Measurements from ENCODE around the gene ALKAL2. TPM values are rescaled to one million over a fixed set of nuclear protein-coding genes. Genes with fewer than 3 reads are reported as not detected.

ALKAL2 gene
- total RNA-seq, 4 donors from 2014 or later: 0.96 to 2.5 TPM; not detected in 2

DNA sequence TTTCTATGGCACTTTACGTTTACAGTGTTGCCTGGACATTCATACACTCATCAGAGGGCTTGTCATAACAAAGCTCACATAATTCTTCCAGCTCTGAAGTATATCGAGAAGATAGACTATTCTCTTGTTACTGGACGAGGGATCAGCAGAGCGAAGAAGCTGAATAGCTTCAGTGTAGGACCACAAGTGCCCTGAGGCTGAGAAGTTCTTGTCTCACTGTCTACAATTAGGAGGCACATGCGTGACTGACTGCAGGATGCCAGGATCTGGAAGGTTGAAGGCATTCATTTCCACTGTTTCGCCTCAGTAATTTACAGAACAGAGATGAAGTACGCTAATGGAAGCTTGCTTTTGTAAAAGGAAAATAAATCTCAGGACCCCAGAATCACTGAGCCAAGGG lies 33.6 kb downstream of the ALKAL2 start:
- DNase-seq: no peak
- intact Hi-C loops (cut with DNase I; ENCODE audit: low total_unique reads): no loop called here
- Histone ChIP-seq H3K4me3 (no peak overlapping the region), H3K27ac (no peak overlapping the region), H3K27me3 (no peaks in the 10 kb centered on the region), H3K36me3 (no peaks in the 10 kb centered on the region), H3K4me1 (no peaks in the 10 kb centered on the region), H3K9me3 (peaks cover 3 to 7% of the 10 kb centered on the region in 2 donors)
- TF ChIP-seq POLR2A (IDR thresholded peaks at IDR 0.05) (no peak), POLR2AphosphoS5 (IDR thresholded peaks at IDR 0.05) (no peak)
- TF ChIP-seq, protein P1, sequence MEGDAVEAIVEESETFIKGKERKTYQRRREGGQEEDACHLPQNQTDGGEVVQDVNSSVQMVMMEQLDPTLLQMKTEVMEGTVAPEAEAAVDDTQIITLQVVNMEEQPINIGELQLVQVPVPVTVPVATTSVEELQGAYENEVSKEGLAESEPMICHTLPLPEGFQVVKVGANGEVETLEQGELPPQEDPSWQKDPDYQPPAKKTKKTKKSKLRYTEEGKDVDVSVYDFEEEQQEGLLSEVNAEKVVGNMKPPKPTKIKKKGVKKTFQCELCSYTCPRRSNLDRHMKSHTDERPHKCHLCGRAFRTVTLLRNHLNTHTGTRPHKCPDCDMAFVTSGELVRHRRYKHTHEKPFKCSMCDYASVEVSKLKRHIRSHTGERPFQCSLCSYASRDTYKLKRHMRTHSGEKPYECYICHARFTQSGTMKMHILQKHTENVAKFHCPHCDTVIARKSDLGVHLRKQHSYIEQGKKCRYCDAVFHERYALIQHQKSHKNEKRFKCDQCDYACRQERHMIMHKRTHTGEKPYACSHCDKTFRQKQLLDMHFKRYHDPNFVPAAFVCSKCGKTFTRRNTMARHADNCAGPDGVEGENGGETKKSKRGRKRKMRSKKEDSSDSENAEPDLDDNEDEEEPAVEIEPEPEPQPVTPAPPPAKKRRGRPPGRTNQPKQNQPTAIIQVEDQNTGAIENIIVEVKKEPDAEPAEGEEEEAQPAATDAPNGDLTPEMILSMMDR (IDR thresholded peaks at IDR 0.05): no peak
- in situ Hi-C loops (cut with MboI; ENCODE audit: low pct_ligation_motif_present in 1 of 4, low pct_unique_long_range_greater_than_20kb in 1 of 4, low sequenced_read_pairs in 3 of 4): loop anchor here in 1 of 4 donors (10.0 kb wide), 1 partner anchor 381 kb away; no protein-coding TSS in a partner anchor
- WGBS, 2 donors (ENCODE audit: low coverage in 1 of 2): 79 to 86% methylated on average over 4 to 7 of the region's 7 CpGs

DNA sequence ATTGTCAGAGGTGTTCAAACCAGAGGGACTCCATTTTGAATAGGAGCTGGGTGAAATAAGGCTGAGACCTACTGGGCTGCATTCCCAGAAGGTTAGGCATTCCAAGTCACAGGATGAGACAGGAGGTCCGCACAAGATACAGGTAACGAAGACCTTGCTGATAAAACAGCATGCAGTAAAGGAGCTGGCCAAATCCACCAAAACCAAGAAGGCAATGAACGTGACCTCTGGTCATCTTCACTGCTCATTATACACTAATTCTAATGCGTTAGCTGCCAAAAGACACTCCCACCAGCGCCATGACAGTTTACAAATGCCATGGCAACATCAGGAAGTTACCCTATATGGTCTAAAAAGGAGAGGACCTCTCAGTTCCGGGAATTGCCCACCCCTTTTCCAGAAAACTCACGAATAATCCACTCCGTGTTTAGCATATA lies 34.7 kb downstream of the ALKAL2 start:
- DNase-seq: no peak

DNA sequence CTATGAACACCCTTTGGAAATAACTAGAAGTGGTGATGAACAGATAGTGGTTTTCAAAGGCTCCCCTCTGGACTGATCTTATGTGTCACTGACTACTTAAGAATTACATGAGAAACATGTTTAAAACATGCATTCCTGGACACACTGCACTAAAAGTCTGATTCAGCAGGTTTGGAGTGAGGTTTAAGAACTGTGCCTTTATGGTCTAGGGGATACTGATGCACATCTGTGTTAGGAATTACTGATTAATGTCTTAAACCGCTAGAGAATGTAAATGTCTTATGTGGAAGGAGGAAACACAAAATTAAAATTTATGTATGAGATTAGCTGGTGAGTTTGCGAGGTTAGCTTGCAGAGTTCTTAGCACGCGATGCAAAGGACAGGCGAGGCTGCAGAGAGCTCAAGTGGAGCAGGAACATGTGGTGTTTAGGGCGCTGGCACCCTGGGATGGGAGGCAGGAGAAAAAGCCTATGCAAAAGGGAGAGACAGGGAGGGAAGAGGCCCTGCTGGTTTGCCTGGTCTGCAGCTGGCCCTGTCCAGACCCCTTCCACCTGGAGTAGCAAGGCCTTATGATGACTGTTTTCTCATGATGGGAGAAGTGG lies 35.8 kb downstream of the ALKAL2 start:
- intact Hi-C loops (cut with DNase I; ENCODE audit: low total_unique reads) (no loop called here), in situ Hi-C loops (cut with MboI; ENCODE audit: low pct_ligation_motif_present in 1 of 4, low pct_unique_long_range_greater_than_20kb in 1 of 4, low sequenced_read_pairs in 3 of 4) (loop anchor here in 1 of 4 donors (10.0 kb wide), 1 partner anchor 383 kb away; no protein-coding TSS in a partner anchor)
- no peak for DNase-seq
- no peaks in the 10 kb centered on the region for H3K27me3 ChIP-seq
- H3K4me3 ChIP-seq: no peak overlapping the region
- H3K36me3 ChIP-seq: peaks cover 0 to 2% (median under 1%) of the 10 kb centered on the region in 4 donors
- TF ChIP-seq, protein P1 (IDR thresholded peaks at IDR 0.05): no peak
- TF ChIP-seq POLR2A (IDR thresholded peaks at IDR 0.05) (no peak), EP300 (IDR thresholded peaks at IDR 0.05; ENCODE audit: low read depth) (no peak), POLR2AphosphoS5 (IDR thresholded peaks at IDR 0.05) (no peak)
- WGBS, 2 donors (ENCODE audit: low coverage in 1 of 2): 85 to 90% methylated on average over 6 of the region's 6 CpGs
- no peaks in the 10 kb centered on the region for H3K4me1 ChIP-seq
- no peak overlapping the region for H3K27ac ChIP-seq
- H3K9me3 ChIP-seq: no peaks in the 10 kb centered on the region

More for the DNA sequence above, 34.7 kb downstream of the ALKAL2 start:
- TF ChIP-seq POLR2A (IDR thresholded peaks at IDR 0.05) (no peak), POLR2AphosphoS5 (IDR thresholded peaks at IDR 0.05) (no peak), EP300 (IDR thresholded peaks at IDR 0.05; ENCODE audit: low read depth) (no peak)
- TF ChIP-seq, protein P1 (IDR thresholded peaks at IDR 0.05): no peak
- WGBS, 2 donors (ENCODE audit: low coverage in 1 of 2): 84 to 89% methylated on average over 8 of the region's 8 CpGs
- Histone ChIP-seq H3K4me3 (no peak overlapping the region), H3K4me1 (no peaks in the 10 kb centered on the region), H3K36me3 (no peaks in the 10 kb centered on the region), H3K27me3 (no peaks in the 10 kb centered on the region), H3K27ac (no peak overlapping the region), H3K9me3 (peaks cover 3 to 7% of the 10 kb centered on the region in 2 donors)
- in situ Hi-C loops (cut with MboI; ENCODE audit: low pct_ligation_motif_present in 1 of 4, low pct_unique_long_range_greater_than_20kb in 1 of 4, low sequenced_read_pairs in 3 of 4): loop anchor here in 1 of 4 donors (10.0 kb wide), 1 partner anchor 382 kb away; no protein-coding TSS in a partner anchor
- intact Hi-C loops (cut with DNase I; ENCODE audit: low total_unique reads): no loop called here

DNA sequence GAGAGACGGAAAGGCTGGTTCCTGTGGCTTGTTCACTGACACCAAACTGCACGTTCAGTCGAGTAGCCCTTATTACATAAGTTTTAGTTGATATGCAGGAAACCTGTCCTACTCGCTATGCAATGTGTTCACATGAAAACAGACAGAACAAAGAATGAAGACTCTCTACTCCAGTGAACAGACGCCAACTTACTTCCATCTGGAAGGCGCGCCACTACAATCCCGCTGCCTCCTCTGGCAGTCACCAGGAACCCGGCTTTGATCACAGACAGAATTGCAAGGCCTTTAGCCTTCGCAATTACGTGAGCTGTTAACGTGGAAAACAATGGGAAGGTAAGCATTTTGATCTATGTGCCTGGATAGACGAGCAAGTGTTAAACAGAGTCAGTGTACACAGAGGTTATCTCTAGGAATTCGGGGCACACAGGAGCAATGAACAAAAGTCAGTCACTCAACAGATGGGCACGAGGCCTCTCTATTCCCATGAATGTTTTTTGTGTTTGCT lies 38.3 kb downstream of the ALKAL2 start:
- H3K27me3 ChIP-seq: no peaks in the 10 kb centered on the region
- no peaks in the 10 kb centered on the region for H3K4me1 ChIP-seq
- intact Hi-C loops (cut with DNase I; ENCODE audit: low total_unique reads) (loop anchor here (5.0 kb wide), 1 partner anchor 393 kb away; no protein-coding TSS in a partner anchor), in situ Hi-C loops (cut with MboI; ENCODE audit: low pct_ligation_motif_present in 1 of 4, low pct_unique_long_range_greater_than_20kb in 1 of 4, low sequenced_read_pairs in 3 of 4) (loop anchor here in 1 of 4 donors (10.0 kb wide), 1 partner anchor 385 kb away; no protein-coding TSS in a partner anchor)
- no peak overlapping the region for H3K27ac ChIP-seq
- no peak for TF ChIP-seq POLR2A (IDR thresholded peaks at IDR 0.05)
- TF ChIP-seq, protein P1 (IDR thresholded peaks at IDR 0.05): no peak
- TF ChIP-seq POLR2AphosphoS5 (IDR thresholded peaks at IDR 0.05): no peak
- WGBS, 2 donors (ENCODE audit: low coverage in 1 of 2): 92% methylated on average over 14 to 15 of the region's 15 CpGs
- no peak for DNase-seq
- peaks cover 0 to 17% (median 3%) of the 10 kb centered on the region in 4 donors for H3K36me3 ChIP-seq
- H3K4me3 ChIP-seq: no peak overlapping the region
- no peaks in the 10 kb centered on the region for H3K9me3 ChIP-seq

Measured in transverse colon (tissue), 4 donors.